Sigmoid colon (tissue), 7 donors: ENCODE measurements around the gene CDH13. TPM values are rescaled to one million over a fixed set of nuclear protein-coding genes. Genes with fewer than 3 reads are reported as not detected.

ENCODE experiments used
- DNase-seq: peaks from one replicate; pipeline ENCODE4 v3.0.0-alpha.2; 2019
- H3K27ac ChIP-seq, 4 donors: fragments of 200-600 bp; sonication (generic); one replicate each; pipeline ENCODE4 v1.5.1; 2016 to 2019; ENCODE audit warnings: mild to moderate bottlenecking in 1 of 4
- H3K27me3 ChIP-seq, 3 donors: fragments of 200-600 bp; sonication (generic); one replicate each; pipeline ENCODE4 v1.5.1; 2019; ENCODE audit warnings: mild to moderate bottlenecking in 1 of 3
- H3K36me3 ChIP-seq, 4 donors: fragments of 200-600 bp; sonication (generic); one replicate each; pipeline ENCODE4 v1.5.1; 2016 to 2019
- H3K4me1 ChIP-seq, 4 donors: fragments of 200-600 bp; sonication (generic); one replicate each; pipeline ENCODE4 v1.5.1; 2017 to 2019
- H3K4me3 ChIP-seq, 4 donors: fragments of 200-600 bp; sonication (generic); one replicate each; pipeline ENCODE4 v1.5.1; 2017 to 2019; ENCODE audit warnings: mild to moderate bottlenecking in 2 of 4, moderate library complexity in 1 of 4
- H3K9me3 ChIP-seq, 4 donors: fragments of 200-600 bp in 3 of 4; sonication (generic) in 3 of 4; one replicate each; pipeline versions ENCODE4 v1.5.1 to v1.6.1; 2013 to 2019
- CTCF ChIP-seq, 4 experiments: fragments of 450-650 bp in 3 of 4; fragments of 200-600 bp in 1 of 4; IDR thresholded peaks; one replicate each; pipeline ENCODE4 v1.5.1; 2016 to 2019; ENCODE audit warnings: antibody characterized with exemption in 4 of 4, mild to moderate bottlenecking in 3 of 4, moderate library complexity in 2 of 4
- EP300 ChIP-seq, 4 donors: sonication (generic); formaldehyde crosslinking; IDR thresholded peaks; one replicate each; pipeline ENCODE4 v1.6.1; 2017; ENCODE audit warnings: antibody characterized with exemption in 4 of 4
- POLR2A ChIP-seq, 2 donors: fragments of 450-650 bp; IDR thresholded peaks; one replicate each; pipeline ENCODE4 v1.6.1; 2016; ENCODE audit warnings: antibody characterized with exemption in 2 of 2, mild to moderate bottlenecking in 2 of 2, moderate library complexity in 2 of 2
- POLR2AphosphoS5 ChIP-seq, 4 donors: sonication (generic); formaldehyde crosslinking; IDR thresholded peaks; one replicate each; pipeline ENCODE4 v1.6.1; 2017; ENCODE audit warnings: antibody characterized with exemption in 4 of 4
- WGBS, 2 donors: extraction: QIAGEN DNeasy Blood & Tissue Kit; methylation state at CpG; one replicate each; pipeline ENCODE4 v1.1.7; 2013; 5-methylcytosine and 5-hydroxymethylcytosine counted together
- intact Hi-C: fragments of 100-400 bp; cut with DNase I; formaldehyde crosslinking; loops from one replicate; pipeline ENCODE4 v1.15.1; 2023
- polyA plus RNA-seq, 3 donors: library from polyadenylated mRNA; stranded (reverse); fragments of 200-250 nt; gene quantifications; one replicate each; pipeline ENCODE4 v1.2.3, GENCODE V29; 2013
- total RNA-seq, 4 donors: library from RNA; depleted of rRNA; stranded (reverse); fragments of >200 nt; gene quantifications; one replicate each; pipeline ENCODE4 v1.1.0, GENCODE V29; 2016
- donor health status: healthy with polysubstance abuse.
- donor health status: Bipolar disorder and iron deficiency.
- donor health status: healthy.

The CDH13 gene
- total and polyA plus RNA-seq, 7 donors, result 0.60 to 17.6 (median 11.8) TPM

GRCh38 chr16:83353241-83353640 lies 726.5 kb downstream of the CDH13 start:
- TF ChIP-seq CTCF (IDR thresholded peaks at IDR 0.05) (no peak), POLR2AphosphoS5 (IDR thresholded peaks at IDR 0.05) (no peak), EP300 (IDR thresholded peaks at IDR 0.05) (no peak), POLR2A (IDR thresholded peaks at IDR 0.05) (no peak)
- intact Hi-C loops, result no loop called here

GRCh38 chr16:83354015-83354414 lies 727.2 kb downstream of the CDH13 start:
- Histone ChIP-seq H3K4me1 (no peaks in the 10 kb centered on the region), H3K27me3 (no peaks in the 10 kb centered on the region), H3K27ac (no peak overlapping the region), H3K4me3 (no peak overlapping the region), H3K36me3 (no peaks in the 10 kb centered on the region), H3K9me3 (no peaks in the 10 kb centered on the region)
- intact Hi-C loops, result no loop called here
- no peak for DNase-seq
- no peak for TF ChIP-seq CTCF (IDR thresholded peaks at IDR 0.05)
- no peak for TF ChIP-seq POLR2AphosphoS5 (IDR thresholded peaks at IDR 0.05)
- no peak for TF ChIP-seq POLR2A (IDR thresholded peaks at IDR 0.05)
- TF ChIP-seq EP300 (IDR thresholded peaks at IDR 0.05), result no peak
- WGBS, 2 donors, result 71 to 86% methylated on average over 7 of the region's 7 CpGs

More at GRCh38 chr16:83353241-83353640, 726.5 kb downstream of the CDH13 start:
- no peaks in the 10 kb centered on the region for H3K27me3 ChIP-seq
- no peaks in the 10 kb centered on the region for H3K4me1 ChIP-seq
- no peak overlapping the region for H3K27ac ChIP-seq
- WGBS, 2 donors, result 80 to 91% methylated on average over 3 of the region's 3 CpGs
- no peak overlapping the region for H3K4me3 ChIP-seq
- no peaks in the 10 kb centered on the region for H3K9me3 ChIP-seq
- no peaks in the 10 kb centered on the region for H3K36me3 ChIP-seq
- DNase-seq, result no peak

- TF ChIP-seq EP300 (IDR thresholded peaks at IDR 0.05) (no peak), POLR2A (IDR thresholded peaks at IDR 0.05) (no peak), POLR2AphosphoS5 (IDR thresholded peaks at IDR 0.05) (no peak), CTCF (IDR thresholded peaks at IDR 0.05) (no peak)
- no peak for DNase-seq
- Histone ChIP-seq H3K9me3 (no peaks in the 10 kb centered on the region), H3K36me3 (no peaks in the 10 kb centered on the region), H3K27ac (no peak overlapping the region), H3K4me1 (no peaks in the 10 kb centered on the region), H3K27me3 (no peaks in the 10 kb centered on the region), H3K4me3 (no peak overlapping the region)
- intact Hi-C loops, result no loop called here
- WGBS, 2 donors, result 50 to 62% methylated on average over 8 of the region's 8 CpGs
Observed at GRCh38 chr16:83355570-83356218, 728.9 kb downstream of the CDH13 start.

- Histone ChIP-seq H3K9me3 (no peaks in the 10 kb centered on the region), H3K4me3 (no peak overlapping the region), H3K36me3 (no peaks in the 10 kb centered on the region), H3K27me3 (no peaks in the 10 kb centered on the region), H3K27ac (no peak overlapping the region), H3K4me1 (no peaks in the 10 kb centered on the region)
- intact Hi-C loops, result no loop called here
- 3 to 7% methylated on average over 4 of the region's 4 CpGs for WGBS, 2 donors
- TF ChIP-seq CTCF (IDR thresholded peaks at IDR 0.05), result peak in 2 of 4 experiments; percentile 47 to 50
- no peak for TF ChIP-seq EP300 (IDR thresholded peaks at IDR 0.05)
- TF ChIP-seq POLR2AphosphoS5 (IDR thresholded peaks at IDR 0.05), result no peak
- TF ChIP-seq POLR2A (IDR thresholded peaks at IDR 0.05), result no peak
- no peak for DNase-seq
Observed at GRCh38 chr16:83356266-83356665, 729.5 kb downstream of the CDH13 start.

GRCh38 chr16:83356986-83357385 lies 730.2 kb downstream of the CDH13 start:
- H3K36me3 ChIP-seq, result no peaks in the 10 kb centered on the region
- DNase-seq, result no peak
- 70 to 75% methylated on average over 4 of the region's 4 CpGs for WGBS, 2 donors
- H3K27ac ChIP-seq, result no peak overlapping the region
- no peaks in the 10 kb centered on the region for H3K27me3 ChIP-seq
- no peaks in the 10 kb centered on the region for H3K4me1 ChIP-seq
- no peak overlapping the region for H3K4me3 ChIP-seq
- no peaks in the 10 kb centered on the region for H3K9me3 ChIP-seq
- intact Hi-C loops, result no loop called here
- no peak for TF ChIP-seq CTCF (IDR thresholded peaks at IDR 0.05)
